Epithelial cell of esophagus (primary cell): ENCODE results near the gene NXN.
"Not testable (repeated sequence)": the region's sequence is repeated elsewhere in the genome, so short reads cannot be mapped to it uniquely, and the experiment has no call there.

Source experiments
- DNase-seq: peaks from one replicate; pipeline ENCODE4 v3.0.0; 2010; ENCODE audit warnings: low read depth
- H3K4me3 ChIP-seq: 2 replicates; pipeline ENCODE4 v1.5.1; 2011; ENCODE audit warnings: mild to moderate bottlenecking, low read length, control low read depth
- TF ChIP-seq, protein P1 (sequence below): IDR thresholded peaks from 2 replicates; pipeline ENCODE4 v1.5.1; 2011; ENCODE audit warnings: low read depth, mild to moderate bottlenecking, low read length, control low read depth, inconsistent platforms; ENCODE audit not compliant: insufficient read depth; ENCODE audit errors: missing control alignments

The NXN gene

DNA sequence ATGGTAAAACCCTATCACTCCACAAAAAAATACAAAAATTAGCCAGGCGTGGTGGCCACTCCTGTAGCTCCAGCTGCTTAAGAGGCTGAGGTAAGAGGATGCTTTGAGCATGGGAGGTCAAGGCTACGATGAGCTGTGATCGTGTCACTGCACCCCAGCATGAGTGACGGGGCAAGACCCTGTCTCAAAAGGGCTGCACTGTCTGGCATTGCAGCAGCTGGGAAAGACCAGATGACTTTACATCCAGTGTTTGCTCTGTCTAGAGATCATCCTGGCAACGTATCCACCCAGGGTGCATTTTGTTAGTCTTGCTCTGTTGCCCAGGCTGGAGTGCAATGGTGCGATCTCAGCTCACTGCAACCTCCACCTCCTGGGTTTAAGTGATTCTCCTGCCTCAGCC is 145.4 kb downstream of the NXN start:
- no peak overlapping the region for H3K4me3 ChIP-seq
- TF ChIP-seq, protein P1, sequence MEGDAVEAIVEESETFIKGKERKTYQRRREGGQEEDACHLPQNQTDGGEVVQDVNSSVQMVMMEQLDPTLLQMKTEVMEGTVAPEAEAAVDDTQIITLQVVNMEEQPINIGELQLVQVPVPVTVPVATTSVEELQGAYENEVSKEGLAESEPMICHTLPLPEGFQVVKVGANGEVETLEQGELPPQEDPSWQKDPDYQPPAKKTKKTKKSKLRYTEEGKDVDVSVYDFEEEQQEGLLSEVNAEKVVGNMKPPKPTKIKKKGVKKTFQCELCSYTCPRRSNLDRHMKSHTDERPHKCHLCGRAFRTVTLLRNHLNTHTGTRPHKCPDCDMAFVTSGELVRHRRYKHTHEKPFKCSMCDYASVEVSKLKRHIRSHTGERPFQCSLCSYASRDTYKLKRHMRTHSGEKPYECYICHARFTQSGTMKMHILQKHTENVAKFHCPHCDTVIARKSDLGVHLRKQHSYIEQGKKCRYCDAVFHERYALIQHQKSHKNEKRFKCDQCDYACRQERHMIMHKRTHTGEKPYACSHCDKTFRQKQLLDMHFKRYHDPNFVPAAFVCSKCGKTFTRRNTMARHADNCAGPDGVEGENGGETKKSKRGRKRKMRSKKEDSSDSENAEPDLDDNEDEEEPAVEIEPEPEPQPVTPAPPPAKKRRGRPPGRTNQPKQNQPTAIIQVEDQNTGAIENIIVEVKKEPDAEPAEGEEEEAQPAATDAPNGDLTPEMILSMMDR: no peak
- DNase-seq: no peak

DNA sequence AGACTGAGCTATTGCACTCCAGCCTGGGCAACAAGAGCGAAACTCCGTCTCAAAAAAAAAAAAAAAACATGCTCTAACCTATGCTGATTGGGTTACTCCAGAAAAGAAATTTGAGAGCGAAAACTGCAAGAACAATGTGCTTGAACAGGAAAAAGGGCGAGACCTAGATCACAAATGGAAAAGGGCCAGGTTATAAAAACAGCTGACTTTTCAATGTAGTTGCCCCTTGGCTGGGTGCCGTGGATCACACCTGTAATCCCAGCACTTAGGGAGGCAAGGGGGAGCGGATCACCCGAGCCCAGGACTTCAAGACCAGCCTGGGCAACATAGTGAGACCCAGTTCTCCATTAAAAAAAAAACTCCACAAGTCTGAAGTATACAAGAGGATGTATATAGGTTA is 148.6 kb downstream of the NXN start:
- TF ChIP-seq, protein P1: no peak
- DNase-seq: no peak
- H3K4me3 ChIP-seq: no peak overlapping the region

DNA sequence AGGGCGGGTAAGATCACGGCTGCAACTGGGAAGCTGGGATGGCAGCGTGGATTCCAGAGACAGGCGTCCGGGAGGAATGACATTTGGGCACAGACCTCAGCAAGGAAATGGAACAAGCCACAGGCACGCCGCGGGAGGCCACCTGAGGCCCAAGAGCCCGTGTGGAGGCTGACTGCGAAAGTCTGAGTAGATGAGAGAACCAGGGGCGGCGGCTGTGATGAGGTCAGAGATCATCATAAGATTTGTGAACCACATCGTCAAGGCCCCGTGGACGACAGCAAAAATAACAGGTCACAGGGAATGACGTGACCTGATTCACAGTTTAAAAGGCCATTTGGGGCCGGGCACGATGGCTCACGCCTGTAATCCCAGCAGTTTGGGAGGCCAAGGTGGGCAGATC is 149.2 kb downstream of the NXN start:
- DNase-seq: no peak
- TF ChIP-seq, protein P1: no peak
- no peak overlapping the region for H3K4me3 ChIP-seq

DNA sequence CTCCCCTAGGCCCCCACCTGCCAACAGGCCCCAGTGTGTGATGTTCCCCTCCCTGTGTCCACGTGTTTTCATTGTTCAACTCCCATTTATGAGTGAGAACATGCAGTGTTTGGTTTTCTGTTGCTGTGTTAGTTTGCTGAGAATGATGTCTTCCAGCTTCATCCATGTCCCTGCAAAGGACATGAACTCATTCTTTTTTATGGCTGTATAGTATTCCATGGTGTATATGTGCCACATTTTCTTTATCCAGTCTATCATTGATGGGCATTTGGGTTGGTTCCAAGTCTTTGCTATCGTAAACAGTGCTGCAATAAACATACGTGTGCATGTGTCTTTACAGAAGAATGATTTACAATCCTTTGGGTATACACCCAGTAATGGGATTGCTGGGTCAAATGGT is 150.0 kb downstream of the NXN start:
- DNase-seq, H3K4me3 ChIP-seq: not testable (repeated sequence)

DNA sequence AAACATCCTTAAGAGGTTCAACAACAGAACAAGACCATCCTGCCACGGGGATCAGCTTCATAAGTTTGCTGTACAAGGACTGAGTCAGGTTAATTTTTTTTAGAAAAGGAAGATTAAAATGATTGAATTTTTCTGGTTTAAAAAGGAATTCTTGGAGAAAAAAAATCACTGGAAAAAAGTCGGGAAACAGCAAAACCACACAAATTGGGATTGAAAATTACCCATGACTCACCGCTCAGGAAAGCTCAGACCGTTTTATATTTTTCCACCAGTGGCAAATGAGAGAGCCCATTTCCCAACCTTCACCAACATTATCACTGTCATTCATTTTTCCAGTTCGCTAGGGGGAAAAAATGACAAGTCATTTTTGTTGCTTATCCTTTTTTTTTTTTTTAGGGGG is 150.8 kb downstream of the NXN start:
- TF ChIP-seq, protein P1: no peak
- no peak overlapping the region for H3K4me3 ChIP-seq
- no peak for DNase-seq

DNA sequence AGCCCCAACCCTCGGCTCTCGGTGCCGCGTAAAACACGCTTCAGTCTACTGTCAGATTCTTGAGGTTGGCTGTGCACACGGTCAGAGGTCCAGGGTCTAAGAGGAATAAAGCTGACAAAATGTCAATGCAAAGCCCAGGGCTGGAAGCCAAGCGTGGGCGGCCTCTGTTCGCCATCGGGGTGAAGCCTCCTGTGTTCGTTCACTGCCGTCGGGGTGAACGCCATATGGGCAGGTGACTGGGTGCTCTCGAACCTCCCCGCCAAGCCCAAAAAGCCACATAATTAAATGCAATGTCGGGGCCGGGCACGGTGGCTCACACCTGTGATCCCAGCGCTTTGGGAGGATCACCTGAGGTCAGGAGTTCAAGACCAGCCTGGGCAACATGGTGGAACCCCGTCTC is 152.8 kb downstream of the NXN start:
- H3K4me3 ChIP-seq: no peak overlapping the region
- no peak for DNase-seq
- TF ChIP-seq, protein P1: no peak

DNA sequence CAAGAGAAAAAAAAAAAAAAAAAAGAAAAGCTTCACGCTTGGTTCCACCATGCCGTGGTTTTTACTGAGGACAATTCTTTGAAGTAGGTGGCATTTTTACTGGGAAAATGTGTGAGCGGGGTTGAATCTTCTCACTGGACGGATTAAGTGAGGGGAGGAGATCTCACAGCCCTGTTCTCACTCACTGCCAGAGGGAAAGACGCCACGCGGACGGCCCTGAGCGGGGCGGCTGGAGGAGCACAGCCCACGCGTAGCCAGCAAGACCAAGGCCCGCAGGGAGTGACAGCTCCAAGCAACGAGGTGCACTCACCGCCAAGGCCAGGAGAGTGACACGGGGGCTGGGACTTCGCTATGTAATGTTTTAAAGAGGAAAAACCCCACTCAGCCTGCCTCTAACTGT is 154.4 kb downstream of the NXN start:
- TF ChIP-seq, protein P1: no peak
- H3K4me3 ChIP-seq: no peak overlapping the region
- DNase-seq: no peak

DNA sequence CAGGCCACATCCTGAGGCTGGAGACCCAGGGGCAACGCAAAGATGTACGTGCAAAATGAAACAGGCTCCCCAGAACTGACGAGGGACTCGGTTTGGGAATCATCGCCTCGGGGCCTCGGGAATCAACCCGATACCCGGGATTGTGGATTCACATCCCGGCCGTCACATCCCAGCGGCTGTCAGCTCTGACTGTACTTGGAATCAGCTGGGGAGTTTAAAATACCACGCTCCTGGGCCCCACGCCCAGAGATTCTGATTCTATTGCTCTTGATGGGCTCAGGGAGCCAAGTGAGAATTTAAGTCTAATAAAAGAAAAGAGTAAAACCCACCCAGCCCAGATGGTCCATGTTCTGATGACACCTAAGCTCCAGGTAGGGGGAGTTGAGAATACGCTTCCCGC is 155.2 kb downstream of the NXN start:
- TF ChIP-seq, protein P1: no peak
- DNase-seq: no peak
- H3K4me3 ChIP-seq: no peak overlapping the region
